ENCODE measurements around the gene ATXN1.

DNA sequence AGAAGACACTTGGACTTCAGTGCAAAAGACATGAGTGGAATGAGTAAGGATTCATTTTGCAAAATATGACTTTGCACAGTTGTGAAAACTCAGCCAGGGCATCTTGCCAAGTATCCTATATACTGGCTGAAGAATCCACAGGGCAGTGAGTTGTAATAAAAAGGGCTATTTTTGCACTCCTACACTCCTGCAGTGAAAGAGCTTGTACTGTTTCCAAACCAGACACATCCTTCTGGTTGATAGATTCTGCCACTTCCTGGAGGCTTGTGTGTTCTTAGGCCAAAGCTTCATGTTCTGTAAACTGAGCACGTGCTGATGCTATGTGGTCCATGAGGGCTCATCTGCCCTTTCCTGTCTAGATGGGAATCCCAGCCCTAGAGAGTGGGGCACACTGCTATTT is 488.0 kb downstream of the ATXN1 start:
- TF ChIP-seq CTCF (IDR thresholded peaks at IDR 0.05) = no peak
- no peak for TF ChIP-seq POLR2A (IDR thresholded peaks at IDR 0.05)
